HEK293 (cell line): ENCODE results near the gene ADNP.

Source experiments
- CTCF ChIA-PET: fragments of 350-600 bp; formaldehyde crosslinking; extraction: SDS; loops from one replicate; lab custom pipeline; 2021; ENCODE audit warnings: antibody characterized with exemption; lab: Yijun Ruan, JAX
- POLR2A ChIA-PET: fragments of 300-600 bp; formaldehyde crosslinking; extraction: SDS; loops from one replicate; lab custom pipeline; 2020; ENCODE audit warnings: antibody characterized with exemption, inconsistent platforms; lab: Yijun Ruan, JAX
- H3K27ac ChIP-seq: fragments of 200-500 bp; sonication (Bioruptor generic); 2 replicates; pipeline ENCODE4 v1.5.1; 2014; ENCODE audit warnings: low read depth, low read length, control low read depth, inconsistent platforms; ENCODE audit errors: extremely low read depth
- H3K36me3 ChIP-seq, 2 experiments: fragments of 200-500 bp in 1 of 2; sonication (Bioruptor generic) in 1 of 2; 1 replicate in 1 of 2; 2 replicates in 1 of 2; pipeline ENCODE4 v1.5.1; 2014 to 2017; ENCODE audit warnings: inconsistent platforms in 2 of 2, low read length in 2 of 2; ENCODE audit not compliant: control insufficient read depth in 2 of 2, insufficient read depth in 1 of 2
- H3K4me1 ChIP-seq: fragments of 200-500 bp; sonication (Bioruptor generic); 2 replicates; pipeline ENCODE4 v1.5.1; 2014; ENCODE audit warnings: mild to moderate bottlenecking, low read length, inconsistent platforms; ENCODE audit not compliant: control insufficient read depth, insufficient read depth
- H3K4me3 ChIP-seq: 2 replicates; pipeline ENCODE4 v1.5.1; 2011; ENCODE audit warnings: low read depth, mild to moderate bottlenecking, control low read depth, low read length, moderate library complexity
- H3K9me3 ChIP-seq: fragments of 200-500 bp; sonication (Bioruptor generic); 2 replicates; pipeline ENCODE4 v1.5.1; 2014; ENCODE audit warnings: low read depth, low read length, inconsistent platforms; ENCODE audit not compliant: control insufficient read depth, insufficient read depth
- FEZF1 ChIP-seq: fragments of 450-650 bp; formaldehyde crosslinking; IDR thresholded peaks from 2 replicates; pipeline ENCODE4 v1.5.1; 2016; ENCODE audit warnings: missing biosample characterization, missing genetic modification characterization
- KLF7 ChIP-seq: fragments of 450-650 bp; formaldehyde crosslinking; IDR thresholded peaks from 2 replicates; pipeline ENCODE4 v1.5.1; 2016; ENCODE audit warnings: missing biosample characterization, missing genetic modification characterization, borderline replicate concordance
- SP7 ChIP-seq: fragments of 450-650 bp; formaldehyde crosslinking; IDR thresholded peaks from 2 replicates; pipeline ENCODE4 v1.5.1; 2016; ENCODE audit warnings: missing biosample characterization, missing genetic modification characterization
- ZIC2 ChIP-seq: fragments of 450-650 bp; formaldehyde crosslinking; IDR thresholded peaks from 2 replicates; pipeline ENCODE4 v1.5.1; 2016; ENCODE audit warnings: missing biosample characterization, missing genetic modification characterization
- ZNF132 ChIP-seq: fragments of 450-650 bp; formaldehyde crosslinking; IDR thresholded peaks from 2 replicates; pipeline ENCODE4 v1.5.1; 2017; ENCODE audit warnings: missing biosample characterization, missing genetic modification characterization, borderline replicate concordance
- ZNF24 ChIP-seq: fragments of 450-650 bp; formaldehyde crosslinking; IDR thresholded peaks from 2 replicates; pipeline ENCODE4 v1.5.1; 2016; ENCODE audit warnings: missing biosample characterization, missing genetic modification characterization
- ZNF335 ChIP-seq: fragments of 450-650 bp; formaldehyde crosslinking; conservative IDR thresholded peaks from 2 replicates; pipeline ENCODE4 v1.5.1; 2016; ENCODE audit warnings: missing biosample characterization, missing genetic modification characterization
- ZNF433 ChIP-seq: fragments of 450-650 bp; formaldehyde crosslinking; IDR thresholded peaks from 2 replicates; pipeline ENCODE4 v1.5.1; 2016; ENCODE audit warnings: missing biosample characterization, missing genetic modification characterization, low read depth
- ZNF449 ChIP-seq: fragments of 450-650 bp; formaldehyde crosslinking; IDR thresholded peaks from 2 replicates; pipeline ENCODE4 v1.5.1; 2017; ENCODE audit warnings: missing biosample characterization, mild to moderate bottlenecking, missing genetic modification characterization, moderate library complexity
- ZNF529 ChIP-seq: fragments of 450-650 bp; formaldehyde crosslinking; IDR thresholded peaks from 2 replicates; pipeline ENCODE4 v1.5.1; 2017; ENCODE audit warnings: missing genetic modification characterization, missing biosample characterization; ENCODE audit not compliant: insufficient replicate concordance
- ZNF555 ChIP-seq: fragments of 450-650 bp; formaldehyde crosslinking; conservative IDR thresholded peaks from 2 replicates; pipeline ENCODE4 v1.5.1; 2017; ENCODE audit warnings: missing biosample characterization, mild to moderate bottlenecking, missing genetic modification characterization, inconsistent platforms
- ZNF792 ChIP-seq: fragments of 450-650 bp; formaldehyde crosslinking; IDR thresholded peaks from 2 replicates; pipeline ENCODE4 v1.5.1; 2016; ENCODE audit warnings: missing biosample characterization, missing genetic modification characterization
- ZNF843 ChIP-seq: fragments of 450-650 bp; formaldehyde crosslinking; IDR thresholded peaks from 2 replicates; pipeline ENCODE4 v1.5.1; 2016; ENCODE audit warnings: missing biosample characterization, missing genetic modification characterization
- TF ChIP-seq, protein P1 (sequence below): fragments of 450-650 bp; formaldehyde crosslinking; IDR thresholded peaks from 2 replicates; pipeline ENCODE4 v1.5.1; 2016; ENCODE audit warnings: missing biosample characterization, missing genetic modification characterization
- TF ChIP-seq, protein P2 (sequence below): fragments of 450-650 bp; formaldehyde crosslinking; optimal IDR thresholded peaks from 2 replicates; pipeline ENCODE3; 2016; ENCODE audit warnings: missing biosample characterization, mild to moderate bottlenecking, missing genetic modification characterization
- TF ChIP-seq, protein P3 (sequence below): fragments of 450-650 bp; formaldehyde crosslinking; IDR thresholded peaks from 2 replicates; pipeline ENCODE4 v1.5.1; 2016; ENCODE audit warnings: missing biosample characterization, missing genetic modification characterization

ADNP gene

GRCh38 chr20:50873585-50873984 lies 57.7 kb downstream of the ADNP start (continued):
- TF ChIP-seq ZNF449 (tag by site-specific recombination) (no peak), FEZF1 (tag by site-specific recombination) (no peak), ZNF555 (tag by site-specific recombination) (no peak)
- TF ChIP-seq, all 188 proteins: peak for 0

- no peak overlapping the region for H3K4me3 ChIP-seq
- POLR2A ChIA-PET, result interaction anchor here (0.9 kb wide), 1 partner anchor 56 kb away, joined by 4 read pairs; no protein-coding TSS in a partner anchor
- TF ChIP-seq ZNF433 (tag by site-specific recombination) (no peak), ZNF132 (tag by site-specific recombination) (no peak), SP7 (tag by site-specific recombination) (no peak), ZNF24 (no peak), ZNF843 (tag by site-specific recombination) (no peak), ZNF792 (tag by site-specific recombination) (no peak), KLF7 (tag by site-specific recombination) (no peak), ZNF335 (tag by site-specific recombination) (no peak), ZIC2 (tag by site-specific recombination) (no peak), ZNF529 (tag by site-specific recombination) (no peak)
- TF ChIP-seq, protein P1, sequence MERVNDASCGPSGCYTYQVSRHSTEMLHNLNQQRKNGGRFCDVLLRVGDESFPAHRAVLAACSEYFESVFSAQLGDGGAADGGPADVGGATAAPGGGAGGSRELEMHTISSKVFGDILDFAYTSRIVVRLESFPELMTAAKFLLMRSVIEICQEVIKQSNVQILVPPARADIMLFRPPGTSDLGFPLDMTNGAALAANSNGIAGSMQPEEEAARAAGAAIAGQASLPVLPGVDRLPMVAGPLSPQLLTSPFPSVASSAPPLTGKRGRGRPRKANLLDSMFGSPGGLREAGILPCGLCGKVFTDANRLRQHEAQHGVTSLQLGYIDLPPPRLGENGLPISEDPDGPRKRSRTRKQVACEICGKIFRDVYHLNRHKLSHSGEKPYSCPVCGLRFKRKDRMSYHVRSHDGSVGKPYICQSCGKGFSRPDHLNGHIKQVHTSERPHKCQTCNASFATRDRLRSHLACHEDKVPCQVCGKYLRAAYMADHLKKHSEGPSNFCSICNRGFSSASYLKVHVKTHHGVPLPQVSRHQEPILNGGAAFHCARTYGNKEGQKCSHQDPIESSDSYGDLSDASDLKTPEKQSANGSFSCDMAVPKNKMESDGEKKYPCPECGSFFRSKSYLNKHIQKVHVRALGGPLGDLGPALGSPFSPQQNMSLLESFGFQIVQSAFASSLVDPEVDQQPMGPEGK (tag by site-specific recombination), result no peak
- TF ChIP-seq, protein P2, sequence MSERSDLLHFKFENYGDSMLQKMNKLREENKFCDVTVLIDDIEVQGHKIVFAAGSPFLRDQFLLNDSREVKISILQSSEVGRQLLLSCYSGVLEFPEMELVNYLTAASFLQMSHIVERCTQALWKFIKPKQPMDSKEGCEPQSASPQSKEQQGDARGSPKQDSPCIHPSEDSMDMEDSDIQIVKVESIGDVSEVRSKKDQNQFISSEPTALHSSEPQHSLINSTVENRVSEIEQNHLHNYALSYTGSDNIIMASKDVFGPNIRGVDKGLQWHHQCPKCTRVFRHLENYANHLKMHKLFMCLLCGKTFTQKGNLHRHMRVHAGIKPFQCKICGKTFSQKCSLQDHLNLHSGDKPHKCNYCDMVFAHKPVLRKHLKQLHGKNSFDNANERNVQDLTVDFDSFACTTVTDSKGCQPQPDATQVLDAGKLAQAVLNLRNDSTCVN (tag by site-specific recombination), result no peak
- TF ChIP-seq, protein P3, sequence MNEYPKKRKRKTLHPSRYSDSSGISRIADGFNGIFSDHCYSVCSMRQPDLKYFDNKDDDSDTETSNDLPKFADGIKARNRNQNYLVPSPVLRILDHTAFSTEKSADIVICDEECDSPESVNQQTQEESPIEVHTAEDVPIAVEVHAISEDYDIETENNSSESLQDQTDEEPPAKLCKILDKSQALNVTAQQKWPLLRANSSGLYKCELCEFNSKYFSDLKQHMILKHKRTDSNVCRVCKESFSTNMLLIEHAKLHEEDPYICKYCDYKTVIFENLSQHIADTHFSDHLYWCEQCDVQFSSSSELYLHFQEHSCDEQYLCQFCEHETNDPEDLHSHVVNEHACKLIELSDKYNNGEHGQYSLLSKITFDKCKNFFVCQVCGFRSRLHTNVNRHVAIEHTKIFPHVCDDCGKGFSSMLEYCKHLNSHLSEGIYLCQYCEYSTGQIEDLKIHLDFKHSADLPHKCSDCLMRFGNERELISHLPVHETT (tag by site-specific recombination), result no peak
- H3K4me1 ChIP-seq, result no peaks in the 10 kb centered on the region
- H3K36me3 ChIP-seq, result peaks cover 0 to 10% of the 10 kb centered on the region in 2 experiments; a peak in 1 of 3 replicates
- H3K27ac ChIP-seq, result no peak overlapping the region
- no peaks in the 10 kb centered on the region for H3K9me3 ChIP-seq
- CTCF ChIA-PET, result interaction anchor here (0.6 to 0.8 kb wide), 2 partner anchors 54 to 61 kb away, joined by 3 read pairs; no protein-coding TSS in a partner anchor
These were observed 58.4 kb downstream of the ADNP start for GRCh38 chr20:50872560-50873425.
